Measurements from ENCODE around the gene PLIN1. TPM values are rescaled to one million over a fixed set of nuclear protein-coding genes. Genes with fewer than 3 reads are reported as not detected.

Gene PLIN1
- total and polyA plus RNA-seq, 2 donors (not counting 1 experiment from before 2014, with no cell fraction given), result 0.97 to 1.2 TPM

DNA sequence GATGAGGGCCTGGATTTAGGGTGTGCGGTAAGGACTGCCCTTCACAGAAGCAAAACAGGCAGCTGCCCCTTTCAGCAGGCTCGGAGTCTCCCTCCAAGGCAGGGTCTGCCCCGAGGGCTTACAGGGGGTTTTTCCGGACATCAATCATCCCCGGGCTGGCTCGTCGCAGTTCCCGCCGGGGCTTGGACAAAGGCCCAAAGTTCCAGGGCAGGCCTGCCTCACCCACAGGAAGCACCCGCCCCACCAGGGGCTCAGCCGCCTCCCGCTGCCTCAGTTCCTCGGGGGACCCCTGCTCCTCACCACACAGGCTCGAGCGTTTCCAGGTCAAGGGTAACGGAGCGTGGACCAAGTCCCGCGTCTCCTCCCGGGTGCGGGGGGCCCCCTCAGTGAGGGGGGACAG is 50.9 kb downstream of the PLIN1 start:
- Histone ChIP-seq H3K4me1 (ENCODE audit: control insufficient read depth in 2 of 2, insufficient read depth in 2 of 2, low read length in 2 of 2) (no peaks in the 10 kb centered on the region), H3K4me2 (replicated peaks; ENCODE audit: low read depth, low read length, poor library complexity, severe bottlenecking) (no peak overlapping the region), H3K9me3 (ENCODE audit: control extremely low read depth in 1 of 3, control insufficient read depth in 2 of 3, insufficient read depth in 1 of 3, low read length in 2 of 3) (peaks cover 0 to 7% (median 0%) of the 10 kb centered on the region in 3 donors), H2AFZ (ENCODE audit: insufficient read depth, low read depth, low read length, poor library complexity, severe bottlenecking) (no peak overlapping the region), H3K27ac (ENCODE audit: low read length in 2 of 2) (no peak overlapping the region), H3K4me3 (ENCODE audit: control extremely low read depth in 1 of 5, extremely low read depth in 1 of 5, insufficient read depth in 1 of 5, low read depth in 2 of 5, low read length in 4 of 5) (no peak overlapping the region), H4K20me1 (ENCODE audit: control insufficient read depth, insufficient read depth, low read length, poor library complexity, severe bottlenecking) (no peaks in the 10 kb centered on the region), H3K27me3 (replicated peaks in 1 of 4; ENCODE audit: control extremely low read depth in 1 of 4, control insufficient read depth in 3 of 4, insufficient read depth in 4 of 4, low read length in 3 of 4) (no peaks in the 10 kb centered on the region), H3K36me3 (replicated peaks in 1 of 2; ENCODE audit: control extremely low read depth in 1 of 2, control insufficient read depth in 1 of 2, extremely low read depth in 1 of 2, insufficient read depth in 2 of 2, low read length in 1 of 2) (no peaks in the 10 kb centered on the region), H3K79me2 (ENCODE audit: control insufficient read depth, insufficient read depth, low read length) (no peaks in the 10 kb centered on the region), H3K9ac (ENCODE audit: low read length) (no peak overlapping the region)
- no peak overlapping the region for H3K27ac Mint-ChIP-seq
- H3K4me1 Mint-ChIP-seq, result no peaks in the 10 kb centered on the region
- POLR2A ChIA-PET, result no interaction called here
- CTCF ChIA-PET, result no interaction called here
- ATAC-seq (ENCODE audit: low read depth) (no peak), DNase-seq (no peak)
- H3K9me3 Mint-ChIP-seq (ENCODE audit: insufficient read depth), result no peaks in the 10 kb centered on the region
- intact Hi-C loops (cut with micrococcal nuclease), result no loop called here
- H3K4me3 Mint-ChIP-seq, result no peak overlapping the region
- no peaks in the 10 kb centered on the region for H3K27me3 Mint-ChIP-seq
- TF ChIP-seq EZH2 (IDR thresholded peaks at IDR 0.05; ENCODE audit: borderline replicate concordance, insufficient read depth, low read depth, low read length, poor library complexity, severe bottlenecking), result no peak
- TF ChIP-seq, protein P1, sequence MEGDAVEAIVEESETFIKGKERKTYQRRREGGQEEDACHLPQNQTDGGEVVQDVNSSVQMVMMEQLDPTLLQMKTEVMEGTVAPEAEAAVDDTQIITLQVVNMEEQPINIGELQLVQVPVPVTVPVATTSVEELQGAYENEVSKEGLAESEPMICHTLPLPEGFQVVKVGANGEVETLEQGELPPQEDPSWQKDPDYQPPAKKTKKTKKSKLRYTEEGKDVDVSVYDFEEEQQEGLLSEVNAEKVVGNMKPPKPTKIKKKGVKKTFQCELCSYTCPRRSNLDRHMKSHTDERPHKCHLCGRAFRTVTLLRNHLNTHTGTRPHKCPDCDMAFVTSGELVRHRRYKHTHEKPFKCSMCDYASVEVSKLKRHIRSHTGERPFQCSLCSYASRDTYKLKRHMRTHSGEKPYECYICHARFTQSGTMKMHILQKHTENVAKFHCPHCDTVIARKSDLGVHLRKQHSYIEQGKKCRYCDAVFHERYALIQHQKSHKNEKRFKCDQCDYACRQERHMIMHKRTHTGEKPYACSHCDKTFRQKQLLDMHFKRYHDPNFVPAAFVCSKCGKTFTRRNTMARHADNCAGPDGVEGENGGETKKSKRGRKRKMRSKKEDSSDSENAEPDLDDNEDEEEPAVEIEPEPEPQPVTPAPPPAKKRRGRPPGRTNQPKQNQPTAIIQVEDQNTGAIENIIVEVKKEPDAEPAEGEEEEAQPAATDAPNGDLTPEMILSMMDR (IDR thresholded peaks at IDR 0.05), result no peak
- 94% methylated on average over 18 of the region's 21 CpGs for WGBS (ENCODE audit: insufficient coverage)

DNA sequence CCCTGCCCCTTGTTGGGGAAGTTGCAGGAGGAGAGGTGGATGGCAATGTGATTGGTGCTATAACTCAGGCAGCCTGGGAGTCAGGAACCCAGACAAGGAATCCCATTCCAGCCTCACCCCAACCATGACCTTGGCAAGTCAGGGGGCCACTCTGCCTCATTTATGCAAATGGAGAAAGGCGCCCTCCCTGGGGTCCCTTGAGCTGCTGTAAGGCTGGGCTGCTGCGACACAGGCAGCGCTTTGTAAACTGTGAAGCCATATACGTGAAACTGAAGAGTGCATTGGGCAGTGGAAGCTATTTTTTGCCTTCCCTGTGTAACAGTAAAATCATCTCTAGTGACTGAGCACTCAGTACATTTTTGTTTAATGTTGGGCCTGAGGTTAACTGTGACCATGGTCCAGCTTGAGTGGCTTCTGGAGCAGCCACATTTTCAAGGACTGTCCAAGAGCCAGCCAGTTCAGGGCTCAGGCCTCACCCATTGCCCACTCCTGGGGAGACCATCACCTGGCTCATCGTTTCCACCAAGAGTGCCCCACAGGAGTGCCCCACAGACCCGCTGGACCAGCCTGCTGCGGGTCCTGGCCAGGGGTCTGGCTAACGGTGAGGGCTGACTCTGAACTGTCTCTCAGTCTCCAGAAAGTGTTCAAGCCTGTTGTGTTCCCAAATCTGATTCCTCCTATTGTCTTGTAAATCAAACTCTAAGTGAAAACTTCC is 51.8 kb downstream of the PLIN1 start:
- TF ChIP-seq, protein P1 (IDR thresholded peaks at IDR 0.05), result no peak
- TF ChIP-seq EZH2 (IDR thresholded peaks at IDR 0.05; ENCODE audit: borderline replicate concordance, insufficient read depth, low read depth, low read length, poor library complexity, severe bottlenecking), result no peak
- Histone ChIP-seq H4K20me1 (ENCODE audit: control insufficient read depth, insufficient read depth, low read length, poor library complexity, severe bottlenecking) (no peaks in the 10 kb centered on the region), H3K36me3 (replicated peaks in 1 of 2; ENCODE audit: control extremely low read depth in 1 of 2, control insufficient read depth in 1 of 2, extremely low read depth in 1 of 2, insufficient read depth in 2 of 2, low read length in 1 of 2) (no peaks in the 10 kb centered on the region), H3K4me2 (replicated peaks; ENCODE audit: low read depth, low read length, poor library complexity, severe bottlenecking) (no peak overlapping the region), H3K9me3 (ENCODE audit: control extremely low read depth in 1 of 3, control insufficient read depth in 2 of 3, insufficient read depth in 1 of 3, low read length in 2 of 3) (peaks cover 0 to 6% (median 0%) of the 10 kb centered on the region in 3 donors), H3K4me1 (ENCODE audit: control insufficient read depth in 2 of 2, insufficient read depth in 2 of 2, low read length in 2 of 2) (no peaks in the 10 kb centered on the region), H3K27ac (ENCODE audit: low read length in 2 of 2) (no peak overlapping the region), H3K27me3 (replicated peaks in 1 of 4; ENCODE audit: control extremely low read depth in 1 of 4, control insufficient read depth in 3 of 4, insufficient read depth in 4 of 4, low read length in 3 of 4) (no peaks in the 10 kb centered on the region), H3K4me3 (ENCODE audit: control extremely low read depth in 1 of 5, extremely low read depth in 1 of 5, insufficient read depth in 1 of 5, low read depth in 2 of 5, low read length in 4 of 5) (no peak overlapping the region), H3K79me2 (ENCODE audit: control insufficient read depth, insufficient read depth, low read length) (no peaks in the 10 kb centered on the region), H2AFZ (ENCODE audit: insufficient read depth, low read depth, low read length, poor library complexity, severe bottlenecking) (no peak overlapping the region), H3K9ac (ENCODE audit: low read length) (no peak overlapping the region)
- no peak for DNase-seq
- intact Hi-C loops (cut with micrococcal nuclease), result no loop called here
- Mint-ChIP-seq H3K9me3 (ENCODE audit: insufficient read depth) (no peaks in the 10 kb centered on the region), H3K4me3 (no peak overlapping the region), H3K27ac (no peak overlapping the region), H3K4me1 (no peaks in the 10 kb centered on the region), H3K27me3 (no peaks in the 10 kb centered on the region)
- POLR2A ChIA-PET, result no interaction called here
- 96% methylated on average over 8 of the region's 8 CpGs for WGBS (ENCODE audit: insufficient coverage)
- CTCF ChIA-PET, result interaction anchor here (1.0 kb wide), 1 partner anchor 20 kb away, joined by 3 read pairs; no protein-coding TSS in a partner anchor
- no peak for ATAC-seq (ENCODE audit: low read depth)
